ENCODE results near the gene IGFALS.

The IGFALS gene

DNA sequence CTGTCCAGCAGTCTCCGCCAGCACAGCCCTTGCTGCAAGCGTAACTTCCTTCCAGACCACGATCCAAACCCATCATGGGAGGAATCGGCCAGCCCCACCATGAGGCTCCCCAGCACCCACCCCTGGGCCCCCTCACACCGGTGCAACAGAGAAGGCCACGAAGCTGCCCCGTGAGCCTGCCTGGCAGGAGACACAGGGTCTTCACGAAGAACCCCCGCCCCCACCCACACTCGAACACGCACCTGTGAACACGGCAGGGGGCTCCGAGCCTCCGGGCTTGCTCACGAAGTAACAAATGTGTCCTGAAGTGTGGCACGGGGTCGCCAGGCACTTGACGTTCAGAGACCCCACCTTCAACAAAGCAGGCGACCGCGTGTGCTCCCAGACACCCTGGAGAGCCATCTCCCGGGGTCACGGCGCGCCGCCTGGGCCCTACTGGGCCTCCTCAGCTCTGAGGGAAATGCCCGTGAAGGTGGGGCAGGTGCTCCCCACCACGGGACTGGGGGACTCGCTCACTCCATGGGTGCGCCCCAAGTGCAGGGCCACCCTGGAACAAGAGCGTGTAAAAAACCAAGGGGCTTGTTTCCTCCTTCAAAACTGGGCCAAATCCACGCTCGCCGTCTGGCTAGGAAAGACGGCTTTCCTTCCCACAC lies 25.5 kb upstream of the IGFALS start:
- POLR2A ChIA-PET, result no interaction called here
- no peak overlapping the region for H3K4me3 ChIP-seq (ENCODE audit: low read depth, low read length)
- CTCF ChIA-PET, result no interaction called here
- TF ChIP-seq, protein P1, sequence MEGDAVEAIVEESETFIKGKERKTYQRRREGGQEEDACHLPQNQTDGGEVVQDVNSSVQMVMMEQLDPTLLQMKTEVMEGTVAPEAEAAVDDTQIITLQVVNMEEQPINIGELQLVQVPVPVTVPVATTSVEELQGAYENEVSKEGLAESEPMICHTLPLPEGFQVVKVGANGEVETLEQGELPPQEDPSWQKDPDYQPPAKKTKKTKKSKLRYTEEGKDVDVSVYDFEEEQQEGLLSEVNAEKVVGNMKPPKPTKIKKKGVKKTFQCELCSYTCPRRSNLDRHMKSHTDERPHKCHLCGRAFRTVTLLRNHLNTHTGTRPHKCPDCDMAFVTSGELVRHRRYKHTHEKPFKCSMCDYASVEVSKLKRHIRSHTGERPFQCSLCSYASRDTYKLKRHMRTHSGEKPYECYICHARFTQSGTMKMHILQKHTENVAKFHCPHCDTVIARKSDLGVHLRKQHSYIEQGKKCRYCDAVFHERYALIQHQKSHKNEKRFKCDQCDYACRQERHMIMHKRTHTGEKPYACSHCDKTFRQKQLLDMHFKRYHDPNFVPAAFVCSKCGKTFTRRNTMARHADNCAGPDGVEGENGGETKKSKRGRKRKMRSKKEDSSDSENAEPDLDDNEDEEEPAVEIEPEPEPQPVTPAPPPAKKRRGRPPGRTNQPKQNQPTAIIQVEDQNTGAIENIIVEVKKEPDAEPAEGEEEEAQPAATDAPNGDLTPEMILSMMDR (IDR thresholded peaks at IDR 0.05; ENCODE audit: insufficient read depth, low read length, missing control alignments), result no peak
- no peak for DNase-seq (ENCODE audit: low read depth, low spot score)

DNA sequence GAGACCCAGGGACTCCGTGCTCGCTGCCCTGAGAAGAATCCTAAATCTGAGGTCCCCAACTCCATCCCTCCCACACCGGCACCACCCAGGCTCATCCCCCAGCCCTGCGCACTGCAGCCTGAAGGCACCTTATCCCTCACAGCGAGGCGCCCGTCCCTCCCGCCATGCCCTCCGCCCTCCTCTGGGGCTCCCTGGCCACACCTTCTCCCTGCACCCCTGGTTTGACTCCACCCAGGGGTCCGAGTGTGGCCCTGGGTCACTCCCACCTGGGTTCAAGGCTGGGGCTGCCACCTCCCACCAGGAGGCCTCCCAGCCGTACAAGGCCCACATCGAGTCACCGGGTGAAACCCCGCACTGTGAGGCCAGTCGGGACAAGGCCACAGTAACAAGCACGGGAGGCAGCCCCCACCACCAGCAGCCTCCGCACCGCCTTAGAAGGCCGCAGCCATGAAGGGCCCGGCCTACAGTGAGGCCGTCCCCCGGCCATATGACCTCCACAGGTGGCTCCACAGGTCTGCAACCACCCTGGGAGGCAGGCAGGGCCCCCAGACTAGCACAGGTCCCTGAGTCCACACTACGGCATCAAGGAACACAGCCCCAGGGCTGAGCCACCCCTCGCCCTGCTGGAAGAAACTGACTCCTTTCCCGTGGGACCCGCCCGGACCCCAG lies 24.8 kb upstream of the IGFALS start:
- POLR2A ChIA-PET, result no interaction called here
- H3K4me3 ChIP-seq (ENCODE audit: low read depth, low read length), result no peak overlapping the region
- TF ChIP-seq, protein P1 (IDR thresholded peaks at IDR 0.05; ENCODE audit: insufficient read depth, low read length, missing control alignments), result no peak
- no peak for DNase-seq (ENCODE audit: low read depth, low spot score)
- CTCF ChIA-PET, result no interaction called here

DNA sequence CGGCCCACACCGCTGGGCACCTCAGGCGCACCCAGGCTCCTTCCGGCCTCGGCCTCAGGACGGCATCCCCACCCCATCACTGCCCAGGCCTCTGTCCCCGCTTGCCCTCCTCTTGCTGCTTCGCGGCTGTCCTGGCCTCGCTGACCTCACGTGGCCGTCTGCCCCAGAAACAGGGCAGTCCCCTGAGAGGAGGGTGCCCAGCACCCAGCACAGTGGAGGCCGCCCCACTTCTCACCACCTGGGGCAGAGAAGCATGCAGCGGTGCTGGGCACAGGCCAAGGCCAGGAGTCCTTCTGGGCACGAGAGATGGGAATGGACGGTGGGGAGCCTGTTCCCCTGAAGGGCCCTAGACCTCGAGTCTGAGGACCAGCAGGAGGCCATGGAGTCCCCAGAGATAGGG lies 24.2 kb upstream of the IGFALS start:
- TF ChIP-seq, protein P1 (IDR thresholded peaks at IDR 0.05; ENCODE audit: insufficient read depth, low read length, missing control alignments), result no peak
- ChIA-PET POLR2A (no interaction called here), CTCF (no interaction called here)
- no peak overlapping the region for H3K4me3 ChIP-seq (ENCODE audit: low read depth, low read length)
- DNase-seq (ENCODE audit: low read depth, low spot score), result no peak

DNA sequence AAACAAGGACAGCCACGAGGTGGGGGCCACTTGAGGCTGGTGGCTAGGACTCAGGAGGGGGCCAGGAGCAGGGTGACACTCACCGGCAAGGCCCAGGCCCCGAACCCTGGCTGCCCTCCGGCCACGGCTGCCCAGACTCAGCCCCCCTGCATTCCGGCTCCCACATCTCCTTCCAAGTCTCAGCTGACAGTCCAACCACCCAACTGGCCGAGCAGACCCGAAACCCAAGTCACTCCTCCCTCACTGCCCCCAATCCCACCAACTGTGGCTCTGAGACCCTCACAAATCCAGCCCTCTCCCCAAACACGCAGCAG lies 23.7 kb upstream of the IGFALS start:
- CTCF ChIA-PET, result no interaction called here
- TF ChIP-seq, protein P1 (IDR thresholded peaks at IDR 0.05; ENCODE audit: insufficient read depth, low read length, missing control alignments), result no peak
- H3K4me3 ChIP-seq (ENCODE audit: low read depth, low read length), result no peak overlapping the region
- no peak for DNase-seq (ENCODE audit: low read depth, low spot score)
- POLR2A ChIA-PET, result no interaction called here

DNA sequence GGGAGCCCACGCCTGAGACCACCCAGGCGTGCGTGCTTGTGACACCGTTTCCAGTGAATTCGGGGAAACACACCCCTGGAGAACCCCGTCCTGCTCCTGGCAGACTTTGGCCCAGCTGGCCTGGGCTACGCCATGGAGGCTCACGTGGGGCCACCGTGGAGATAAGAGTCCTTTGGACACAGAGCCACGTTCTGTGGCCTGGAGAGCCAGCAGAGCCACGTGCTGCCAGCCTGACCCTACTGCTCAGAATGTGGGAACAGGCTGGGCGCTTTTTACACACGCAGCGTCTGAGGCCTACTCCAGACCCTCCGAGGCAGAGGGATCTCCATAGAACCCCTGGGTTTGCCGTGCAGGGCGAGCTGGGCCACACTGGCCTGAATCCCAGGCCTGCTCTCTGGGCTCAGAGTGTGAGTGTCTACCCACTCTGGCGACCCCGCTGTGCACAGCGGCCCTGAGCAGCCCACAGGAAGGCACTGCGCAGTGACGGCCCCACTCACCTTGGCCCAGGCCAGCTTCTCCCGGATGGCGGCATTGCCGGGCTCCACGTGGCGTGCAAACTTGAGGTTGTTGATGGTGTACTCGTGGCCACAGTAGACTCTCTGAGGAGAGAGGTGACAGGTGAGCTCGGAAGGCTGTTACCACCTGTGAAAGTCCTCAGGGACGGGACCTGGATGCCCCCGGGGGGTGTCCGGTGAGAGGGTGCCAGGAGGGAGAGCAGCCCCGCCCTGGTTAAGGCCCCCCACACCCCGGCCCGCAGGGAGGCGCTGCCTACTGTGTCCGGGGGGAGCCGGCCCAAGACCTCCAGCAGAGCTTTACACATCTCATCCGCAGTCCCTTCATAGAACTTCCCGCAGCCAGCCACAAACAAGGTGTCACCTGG lies 23.1 kb upstream of the IGFALS start:
- TF ChIP-seq, protein P1 (IDR thresholded peaks at IDR 0.05; ENCODE audit: insufficient read depth, low read length, missing control alignments), result no peak
- H3K4me3 ChIP-seq (ENCODE audit: low read depth, low read length), result no peak overlapping the region
- POLR2A ChIA-PET, result no interaction called here
- no peak for DNase-seq (ENCODE audit: low read depth, low spot score)
- CTCF ChIA-PET, result no interaction called here

DNA sequence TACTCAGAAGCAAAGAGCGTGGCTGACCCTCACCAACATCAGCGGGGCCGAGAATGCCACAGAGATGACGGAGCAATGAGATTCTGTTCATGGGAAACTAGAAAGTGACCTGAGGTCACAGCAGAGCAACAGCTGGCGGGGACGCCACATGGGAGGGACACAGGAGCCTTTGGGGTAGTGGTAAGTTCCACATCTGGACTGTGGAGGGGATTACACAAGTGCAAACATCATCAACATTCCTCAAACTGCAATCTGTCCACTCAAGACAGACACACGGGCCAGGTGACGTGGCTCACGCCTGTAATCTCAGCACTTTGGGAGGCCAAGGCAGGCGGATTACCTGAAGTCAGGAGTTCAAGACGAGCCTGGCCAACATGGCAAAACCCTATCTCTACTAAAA lies 22.0 kb upstream of the IGFALS start:
- DNase-seq (ENCODE audit: low read depth, low spot score), result no peak
- no peak overlapping the region for H3K4me3 ChIP-seq (ENCODE audit: low read depth, low read length)
- POLR2A ChIA-PET, result no interaction called here
- CTCF ChIA-PET, result no interaction called here
- TF ChIP-seq, protein P1 (IDR thresholded peaks at IDR 0.05; ENCODE audit: insufficient read depth, low read length, missing control alignments), result no peak
